Measurements from ENCODE around the gene PTDSS2.

GRCh38 chr11:496834-497564, 46.9 kb downstream of the PTDSS2 start:
- no peak for TF ChIP-seq CTCF (IDR thresholded peaks at IDR 0.05; ENCODE audit: low read length)
- TF ChIP-seq EZH2 (optimal IDR thresholded peaks at IDR 0.05; ENCODE audit: low read depth, low read length): no peak
